Neural progenitor cell (in vitro differentiated cells): ENCODE measurements around the gene PEX3. TPM values are rescaled to one million over a fixed set of nuclear protein-coding genes. Genes with fewer than 3 reads are reported as not detected.

Source experiments
- DNase-seq: peaks from one replicate; pipeline ENCODE4 v3.0.0-alpha.2; 2016; ENCODE audit warnings: low spot score
- H2AFZ ChIP-seq: fragments of 200-600 bp; sonication (generic); replicated peaks from 2 replicates; pipeline ENCODE4 v1.6.1; 2016; ENCODE audit warnings: antibody characterized with exemption
- H3F3A ChIP-seq: fragments of 200-600 bp; sonication (generic); 2 replicates; pipeline ENCODE4 v1.6.1; 2016; ENCODE audit warnings: antibody characterized with exemption, low read depth
- H3K27ac ChIP-seq: fragments of 200-600 bp; sonication (generic); 2 replicates; pipeline ENCODE4 v1.5.1; 2016; ENCODE audit warnings: mild to moderate bottlenecking
- H3K27me3 ChIP-seq: fragments of 200-600 bp; sonication (generic); 2 replicates; pipeline ENCODE4 v1.6.1; 2016; ENCODE audit warnings: mild to moderate bottlenecking, moderate library complexity
- H3K36me3 ChIP-seq: fragments of 200-600 bp; sonication (generic); 2 replicates; pipeline ENCODE4 v1.5.1; 2016
- H3K4me1 ChIP-seq: fragments of 200-600 bp; sonication (generic); 2 replicates; pipeline ENCODE4 v1.6.1; 2016; ENCODE audit warnings: mixed run types
- H3K4me2 ChIP-seq: fragments of 200-600 bp; sonication (generic); 2 replicates; pipeline ENCODE4 v1.6.1; 2016
- H3K4me3 ChIP-seq: fragments of 200-600 bp; sonication (generic); 2 replicates; pipeline ENCODE4 v1.5.1; 2016
- H3K79me2 ChIP-seq: fragments of 200-600 bp; sonication (generic); 2 replicates; pipeline ENCODE4 v1.6.1; 2016; ENCODE audit warnings: low read depth
- H3K9ac ChIP-seq: fragments of 200-600 bp; sonication (generic); 2 replicates; pipeline ENCODE4 v1.6.1; 2016
- H3K9me3 ChIP-seq: fragments of 200-600 bp; sonication (generic); 2 replicates; pipeline ENCODE4 v1.5.1; 2016; ENCODE audit warnings: low read depth
- H4K20me1 ChIP-seq: fragments of 200-600 bp; sonication (generic); 2 replicates; pipeline ENCODE4 v1.6.1; 2016; ENCODE audit warnings: low read depth
- H3K27ac Mint-ChIP-seq: 3 replicates; pipeline ENCODE4 v1.8.0; 2021; ENCODE audit warnings: mixed read lengths
- H3K27me3 Mint-ChIP-seq: 2 replicates; pipeline ENCODE4 v1.8.0; 2022; ENCODE audit warnings: low read depth, mild to moderate bottlenecking, inconsistent platforms, moderate library complexity, mixed read lengths; ENCODE audit not compliant: insufficient read depth
- H3K36me3 Mint-ChIP-seq: 3 replicates; pipeline ENCODE4 v1.8.0; 2021; ENCODE audit warnings: mixed read lengths
- H3K4me1 Mint-ChIP-seq: 3 replicates; pipeline ENCODE4 v1.8.0; 2021; ENCODE audit warnings: mixed read lengths
- H3K4me3 Mint-ChIP-seq: 3 replicates; pipeline ENCODE4 v1.8.0; 2021; ENCODE audit warnings: mild to moderate bottlenecking, moderate library complexity, mixed read lengths
- H3K9me3 Mint-ChIP-seq: 3 replicates; pipeline ENCODE4 v1.8.0; 2020; ENCODE audit warnings: mixed read lengths
- CTCF ChIP-seq: fragments of 200-600 bp; sonication (generic); IDR thresholded peaks from 2 replicates; pipeline ENCODE4 v1.5.1; 2017; ENCODE audit warnings: antibody characterized with exemption, mild to moderate bottlenecking
- EZH2 ChIP-seq: fragments of 200-600 bp; sonication (generic); IDR thresholded peaks from 2 replicates; pipeline ENCODE4 v1.6.1; 2017; ENCODE audit warnings: antibody characterized with exemption, mild to moderate bottlenecking, moderate library complexity
- EZH2phosphoT487 ChIP-seq: fragments of 200-600 bp; sonication (generic); IDR thresholded peaks from 2 replicates; pipeline ENCODE4 v1.6.1; 2017; ENCODE audit warnings: antibody characterized with exemption
- total RNA-seq: library from RNA; depleted of rRNA; stranded (reverse); fragments of >200 nt; gene quantifications from 2 replicates; pipeline ENCODE4 v1.2.3, GENCODE V29; 2015; ENCODE audit warnings: low replicate concordance

Gene PEX3
- total RNA-seq, 1 donor from 2014 or later = 25.5 TPM

- H3K36me3 Mint-ChIP-seq = peaks cover 5% of the 10 kb centered on the region
- H3K9me3 Mint-ChIP-seq = no peaks in the 10 kb centered on the region
- H3K4me1 Mint-ChIP-seq = no peaks in the 10 kb centered on the region
Measured at GRCh38 chr6:143476545-143476944, 25.9 kb downstream of the PEX3 start.

GRCh38 chr6:143478479-143479062, 28.0 kb downstream of the PEX3 start:
- no peaks in the 10 kb centered on the region for H3K9me3 ChIP-seq

More at GRCh38 chr6:143476545-143476944, 25.9 kb downstream of the PEX3 start:
- Mint-ChIP-seq H3K27ac (no peak overlapping the region), H3K27me3 (no peaks in the 10 kb centered on the region), H3K4me3 (no peak overlapping the region)
- no peaks in the 10 kb centered on the region for H3K4me1 ChIP-seq
- H3K4me2 ChIP-seq = no peak overlapping the region
- no peak for DNase-seq
- no peaks in the 10 kb centered on the region for H4K20me1 ChIP-seq
- H3K4me3 ChIP-seq = no peak overlapping the region
- H3K27me3 ChIP-seq = no peaks in the 10 kb centered on the region
- no peak overlapping the region for H3K9ac ChIP-seq
- H2AFZ ChIP-seq = no peak overlapping the region
- H3K9me3 ChIP-seq = no peaks in the 10 kb centered on the region
- H3K79me2 ChIP-seq = no peaks in the 10 kb centered on the region
- H3K36me3 ChIP-seq = no peaks in the 10 kb centered on the region
- H3K27ac ChIP-seq = no peak overlapping the region
- no peak for TF ChIP-seq CTCF
- TF ChIP-seq EZH2phosphoT487 = no peak
- TF ChIP-seq EZH2 = no peak
- H3F3A ChIP-seq = peaks cover 3% of the 10 kb centered on the region

GRCh38 chr6:143482593-143482992, 32.0 kb downstream of the PEX3 start:
- TF ChIP-seq CTCF = no peak
- no peak for TF ChIP-seq EZH2
- TF ChIP-seq EZH2phosphoT487 = no peak
- Histone ChIP-seq H3K27me3 (no peaks in the 10 kb centered on the region), H3K4me1 (no peaks in the 10 kb centered on the region), H3F3A (peaks cover 3% of the 10 kb centered on the region), H3K9me3 (no peaks in the 10 kb centered on the region), H3K27ac (no peak overlapping the region), H3K4me3 (no peak overlapping the region), H2AFZ (no peak overlapping the region), H3K9ac (no peak overlapping the region), H3K36me3 (no peaks in the 10 kb centered on the region), H4K20me1 (no peaks in the 10 kb centered on the region), H3K4me2 (no peak overlapping the region), H3K79me2 (no peaks in the 10 kb centered on the region)
- H3K4me3 Mint-ChIP-seq = no peak overlapping the region
- no peak overlapping the region for H3K27ac Mint-ChIP-seq
- H3K36me3 Mint-ChIP-seq = no peaks in the 10 kb centered on the region
- H3K27me3 Mint-ChIP-seq = no peaks in the 10 kb centered on the region
- H3K9me3 Mint-ChIP-seq = no peaks in the 10 kb centered on the region
- H3K4me1 Mint-ChIP-seq = no peaks in the 10 kb centered on the region
- no peak for DNase-seq

More at GRCh38 chr6:143478479-143479062, 28.0 kb downstream of the PEX3 start:
- Mint-ChIP-seq H3K4me3 (no peak overlapping the region), H3K4me1 (no peaks in the 10 kb centered on the region), H3K27me3 (no peaks in the 10 kb centered on the region), H3K27ac (no peak overlapping the region), H3K36me3 (no peaks in the 10 kb centered on the region), H3K9me3 (no peaks in the 10 kb centered on the region)
- no peak for TF ChIP-seq EZH2
- Histone ChIP-seq H3F3A (peaks cover 3% of the 10 kb centered on the region), H3K27me3 (no peaks in the 10 kb centered on the region), H3K79me2 (no peaks in the 10 kb centered on the region), H3K36me3 (no peaks in the 10 kb centered on the region), H3K4me2 (no peak overlapping the region), H3K27ac (no peak overlapping the region), H4K20me1 (no peaks in the 10 kb centered on the region), H3K9ac (no peak overlapping the region), H2AFZ (no peak overlapping the region), H3K4me3 (no peak overlapping the region), H3K4me1 (no peaks in the 10 kb centered on the region)
- DNase-seq = no peak

GRCh38 chr6:143485967-143486366, 35.4 kb downstream of the PEX3 start:
- H3K27me3 ChIP-seq = no peaks in the 10 kb centered on the region
- H3K4me3 ChIP-seq = no peak overlapping the region
- Mint-ChIP-seq H3K36me3 (no peaks in the 10 kb centered on the region), H3K4me1 (no peaks in the 10 kb centered on the region), H3K27me3 (no peaks in the 10 kb centered on the region), H3K4me3 (no peak overlapping the region), H3K27ac (no peak overlapping the region), H3K9me3 (no peaks in the 10 kb centered on the region)
- H3F3A ChIP-seq = no peaks in the 10 kb centered on the region
- no peaks in the 10 kb centered on the region for H3K79me2 ChIP-seq
- H3K9me3 ChIP-seq = no peaks in the 10 kb centered on the region
- H3K36me3 ChIP-seq = no peaks in the 10 kb centered on the region
- TF ChIP-seq EZH2phosphoT487 (no peak), CTCF (no peak), EZH2 (no peak)
- no peak overlapping the region for H3K27ac ChIP-seq
- no peak overlapping the region for H3K9ac ChIP-seq
- no peak overlapping the region for H3K4me2 ChIP-seq
- no peaks in the 10 kb centered on the region for H4K20me1 ChIP-seq
- H3K4me1 ChIP-seq = no peaks in the 10 kb centered on the region
- no peak overlapping the region for H2AFZ ChIP-seq
- DNase-seq = no peak
